ES-I3 (cell line): ENCODE data around the gene GAGE10.
"Not testable (repeated sequence)": the region's sequence is repeated elsewhere in the genome, so short reads cannot be mapped to it uniquely, and the experiment has no call there.

Source experiments
- H3K36me3 ChIP-seq: 2 replicates; pipeline ENCODE4 v1.6.1; 2013; ENCODE audit warnings: mild to moderate bottlenecking, low read length, control low read depth, moderate library complexity; ENCODE audit not compliant: insufficient read depth
- H3K4me1 ChIP-seq: 2 replicates; pipeline ENCODE4 v1.6.1; 2013; ENCODE audit warnings: mild to moderate bottlenecking, control low read depth, low read length; ENCODE audit not compliant: insufficient read depth
- H3K9ac ChIP-seq: 2 replicates; pipeline ENCODE4 v1.6.1; 2013; ENCODE audit warnings: low read depth, mild to moderate bottlenecking, low read length, moderate library complexity
- H3K9me3 ChIP-seq: 2 replicates; pipeline ENCODE4 v1.6.1; 2013; ENCODE audit warnings: mild to moderate bottlenecking, low read length, moderate library complexity; ENCODE audit not compliant: control insufficient read depth, insufficient read depth

Gene GAGE10

GRCh38 chrX:49323735-49324134 lies 20.3 kb downstream of the GAGE10 start:
- H3K36me3 ChIP-seq, H3K4me1 ChIP-seq, H3K9me3 ChIP-seq, H3K9ac ChIP-seq: not testable (repeated sequence)

GRCh38 chrX:49330421-49330820 lies 27.0 kb downstream of the GAGE10 start:
- H3K4me1 ChIP-seq, H3K9me3 ChIP-seq, H3K36me3 ChIP-seq, H3K9ac ChIP-seq: not testable (repeated sequence)

- not testable (repeated sequence) for H3K9me3 ChIP-seq, H3K36me3 ChIP-seq, H3K9ac ChIP-seq, H3K4me1 ChIP-seq
Observed at GRCh38 chrX:49331282-49331681, 27.8 kb downstream of the GAGE10 start, which contains the start of gene GAGE13. GAGE13 (plus strand) TSS chrX:49331582; CDS start chrX:49332738, 1,156 bp downstream.

- not testable (repeated sequence) for H3K36me3 ChIP-seq, H3K9ac ChIP-seq
Observed at GRCh38 chrX:49331841-49332240, 28.4 kb downstream of the GAGE10 start.

GRCh38 chrX:49341449-49341848 lies 38.0 kb downstream of the GAGE10 start:
- H3K9me3 ChIP-seq, H3K4me1 ChIP-seq, H3K36me3 ChIP-seq, H3K9ac ChIP-seq: not testable (repeated sequence)

More at GRCh38 chrX:49331841-49332240, 28.4 kb downstream of the GAGE10 start:
- not testable (repeated sequence) for H3K9me3 ChIP-seq, H3K4me1 ChIP-seq

- H3K4me1 ChIP-seq, H3K36me3 ChIP-seq, H3K9ac ChIP-seq: not testable (repeated sequence)
Observed at GRCh38 chrX:49344496-49345175, 41.2 kb downstream of the GAGE10 start.

GRCh38 chrX:49345402-49345801 lies 42.0 kb downstream of the GAGE10 start:
- not testable (repeated sequence) for H3K4me1 ChIP-seq, H3K9me3 ChIP-seq, H3K9ac ChIP-seq, H3K36me3 ChIP-seq

More at GRCh38 chrX:49344496-49345175, 41.2 kb downstream of the GAGE10 start:
- not testable (repeated sequence) for H3K9me3 ChIP-seq

GRCh38 chrX:49346150-49346549 lies 42.7 kb downstream of the GAGE10 start:
- H3K36me3 ChIP-seq, H3K9me3 ChIP-seq, H3K4me1 ChIP-seq, H3K9ac ChIP-seq: not testable (repeated sequence)
